Neuronal stem cell (in vitro differentiated cells): ENCODE results near the gene TTC13.

Experiments
- DNase-seq: peaks from one replicate; pipeline ENCODE4 v3.0.0-alpha.2; 2013; ENCODE audit warnings: low spot score
- H2AFZ ChIP-seq: one replicate; pipeline ENCODE4 v1.6.1; 2013; ENCODE audit warnings: mild to moderate bottlenecking, low read length, inconsistent platforms
- H2AK5ac ChIP-seq: 2 replicates; pipeline ENCODE4 v1.6.1; 2013; ENCODE audit warnings: low read depth, mild to moderate bottlenecking, inconsistent platforms, low read length, moderate library complexity, mixed read lengths
- H2BK120ac ChIP-seq: 2 replicates; pipeline ENCODE4 v1.6.1; 2013; ENCODE audit warnings: low read depth, mild to moderate bottlenecking, inconsistent platforms, low read length, moderate library complexity, mixed read lengths
- H2BK12ac ChIP-seq: one replicate; pipeline ENCODE4 v1.6.1; 2013; ENCODE audit warnings: low read length, inconsistent platforms
- H2BK15ac ChIP-seq: 2 replicates; pipeline ENCODE4 v1.6.1; 2013; ENCODE audit warnings: mild to moderate bottlenecking, low read length, inconsistent platforms, mixed read lengths
- H2BK5ac ChIP-seq: one replicate; pipeline ENCODE4 v1.6.1; 2013; ENCODE audit warnings: inconsistent platforms, mild to moderate bottlenecking, low read length, moderate library complexity
- H3K14ac ChIP-seq: one replicate; pipeline ENCODE4 v1.6.1; 2013; ENCODE audit warnings: low read length, inconsistent platforms
- H3K18ac ChIP-seq: 2 replicates; pipeline ENCODE4 v1.6.1; 2013; ENCODE audit warnings: low read length, inconsistent platforms
- H3K23ac ChIP-seq: 2 replicates; pipeline ENCODE4 v1.6.1; 2013; ENCODE audit warnings: low read depth, mild to moderate bottlenecking, mixed read lengths, low read length, inconsistent platforms; ENCODE audit not compliant: poor library complexity
- H3K27ac ChIP-seq: replicated peaks from 3 replicates; pipeline ENCODE4 v1.5.1; 2013; ENCODE audit warnings: low read length, inconsistent platforms
- H3K27me3 ChIP-seq, 3 experiments: 2 replicates each; pipeline ENCODE4 v1.6.1; 2013; ENCODE audit warnings: low read length in 3 of 3, mild to moderate bottlenecking in 2 of 3, inconsistent platforms in 1 of 3, low read depth in 1 of 3, mixed read lengths in 1 of 3, moderate library complexity in 1 of 3; ENCODE audit not compliant: control insufficient read depth in 3 of 3, insufficient read depth in 3 of 3
- H3K36me3 ChIP-seq, 2 donors: replicated peaks in 1 of 2; 2 replicates each; pipeline ENCODE4 v1.6.1; 2013; ENCODE audit warnings: low read length in 2 of 2; ENCODE audit not compliant: control insufficient read depth in 2 of 2, insufficient read depth in 2 of 2
- H3K4ac ChIP-seq: 2 replicates; pipeline ENCODE4 v1.6.1; 2013; ENCODE audit warnings: inconsistent platforms, mild to moderate bottlenecking, low read length, moderate library complexity
- H3K4me1 ChIP-seq, 2 donors: 1 replicate in 1 of 2; 2 replicates in 1 of 2; pipeline ENCODE4 v1.6.1; 2013; ENCODE audit warnings: low read length in 2 of 2, low read depth in 1 of 2; ENCODE audit not compliant: control insufficient read depth in 2 of 2, insufficient read depth in 1 of 2
- H3K4me2 ChIP-seq: one replicate; pipeline ENCODE4 v1.6.1; 2013; ENCODE audit warnings: mild to moderate bottlenecking, low read length, inconsistent platforms; ENCODE audit not compliant: insufficient read depth, poor library complexity, severe bottlenecking
- H3K4me3 ChIP-seq, 2 donors: 2 replicates each; pipeline ENCODE4 v1.5.1; 2013; ENCODE audit warnings: low read length in 2 of 2, mild to moderate bottlenecking in 2 of 2, inconsistent platforms in 1 of 2, moderate library complexity in 1 of 2
- H3K79me1 ChIP-seq: one replicate; pipeline ENCODE4 v1.6.1; 2013; ENCODE audit warnings: low read depth, mild to moderate bottlenecking, inconsistent platforms, low read length, moderate library complexity
- H3K9ac ChIP-seq: one replicate; pipeline ENCODE4 v1.6.1; 2013; ENCODE audit warnings: mild to moderate bottlenecking, low read depth, low read length, inconsistent platforms; ENCODE audit not compliant: poor library complexity
- H3K9me3 ChIP-seq, 2 donors: replicated peaks in 1 of 2; 2 replicates each; pipeline versions ENCODE3 to v1.6.1; 2013; ENCODE audit warnings: low read length in 2 of 2, mild to moderate bottlenecking in 2 of 2, inconsistent platforms in 1 of 2, low read depth in 1 of 2, mixed read lengths in 1 of 2, moderate library complexity in 1 of 2; ENCODE audit not compliant: control insufficient read depth in 2 of 2, insufficient read depth in 1 of 2
- H4K8ac ChIP-seq: one replicate; pipeline ENCODE4 v1.6.1; 2013; ENCODE audit warnings: low read depth, mild to moderate bottlenecking, inconsistent platforms, low read length, moderate library complexity
- H4K91ac ChIP-seq: one replicate; pipeline ENCODE4 v1.6.1; 2013; ENCODE audit warnings: low read length, low read depth, mild to moderate bottlenecking, inconsistent platforms; ENCODE audit not compliant: poor library complexity
- WGBS, 2 donors: extraction: QIAGEN DNeasy Blood & Tissue Kit; methylation state at CpG; one replicate each; pipeline ENCODE4 v1.1.7; 2013; ENCODE audit warnings: missing lambda C conversion rate in 2 of 2, mixed read lengths in 1 of 2; ENCODE audit not compliant: insufficient read length in 2 of 2, insufficient replicate concordance in 1 of 2; ENCODE audit errors: extremely low coverage in 2 of 2; 5-methylcytosine and 5-hydroxymethylcytosine counted together

The TTC13 gene

DNA sequence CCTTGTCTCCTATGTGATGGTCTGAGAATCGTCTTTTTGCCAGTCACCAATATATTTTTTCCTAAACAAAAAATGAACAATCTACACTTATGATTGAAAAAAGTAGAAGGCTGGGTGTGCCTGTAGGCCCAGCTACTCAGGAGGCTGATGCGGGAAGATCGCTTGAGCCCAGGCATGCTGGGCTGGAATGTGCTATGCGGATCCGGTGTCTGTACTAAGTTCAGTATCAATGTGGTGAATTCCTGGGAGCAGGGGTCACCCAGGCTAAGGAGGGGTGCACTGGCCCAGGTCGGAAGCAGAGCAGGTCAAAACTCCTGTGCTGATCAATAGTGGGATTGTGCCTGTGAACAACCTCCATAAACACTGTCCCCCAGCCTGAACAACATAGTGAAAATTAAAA, 84.6 kb downstream of the TTC13 start:
- Histone ChIP-seq H3K4me2 (no peak overlapping the region), H4K8ac (no peak overlapping the region), H3K18ac (peak overlapping the region; percentile 65), H2BK15ac (no peak overlapping the region), H4K91ac (no peak overlapping the region), H3K4me3 (no peak overlapping the region), H2BK5ac (no peak overlapping the region), H2AK5ac (no peak overlapping the region), H2BK120ac (no peak overlapping the region), H3K27ac (no peak overlapping the region), H3K79me1 (no peaks in the 10 kb centered on the region), H3K4ac (no peak overlapping the region), H2AFZ (no peak overlapping the region), H3K14ac (no peak overlapping the region), H3K4me1 (peaks cover 7 to 8% of the 10 kb centered on the region in 2 donors), H3K27me3 (no peaks in the 10 kb centered on the region), H2BK12ac (no peak overlapping the region), H3K9ac (no peak overlapping the region), H3K9me3 (no peaks in the 10 kb centered on the region), H3K36me3 (no peaks in the 10 kb centered on the region), H3K23ac (no peak overlapping the region)
- WGBS, 2 donors = no CpG with 5 or more reads among the region's 6 CpGs
- DNase-seq = no peak

DNA sequence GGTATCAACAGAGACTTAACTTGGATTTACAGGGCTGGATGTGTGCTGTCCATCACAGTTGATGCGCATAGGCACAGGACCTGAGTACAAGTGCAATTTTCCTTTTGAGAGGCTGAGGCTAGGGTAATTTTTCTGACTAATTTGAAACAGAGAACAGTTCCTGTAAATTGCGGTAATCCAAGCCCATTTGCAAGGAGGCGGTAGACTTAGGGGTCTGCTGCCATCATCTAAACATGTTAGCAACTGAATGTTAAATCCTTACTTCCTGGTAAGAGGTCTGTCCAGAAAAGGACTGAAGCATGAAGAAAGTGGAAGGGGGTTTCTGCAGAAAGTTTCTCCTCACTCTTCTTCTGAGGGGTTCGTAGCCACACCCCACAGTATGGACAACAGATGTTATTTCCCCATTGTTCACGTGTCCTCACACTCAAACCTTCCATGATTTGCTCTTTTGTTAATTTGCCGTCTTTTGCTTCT, 86.6 kb downstream of the TTC13 start:
- no CpG with 5 or more reads among the region's 6 CpGs for WGBS, 2 donors
- no peak overlapping the region for H2AK5ac ChIP-seq
- no peak overlapping the region for H2BK5ac ChIP-seq
- H3K4me3 ChIP-seq = no peak overlapping the region
- peak overlapping the region; percentile 58 for H2AFZ ChIP-seq
- no peak overlapping the region for H4K8ac ChIP-seq
- no peak overlapping the region for H2BK120ac ChIP-seq
- no peak overlapping the region for H3K4me2 ChIP-seq
- no peaks in the 10 kb centered on the region for H3K79me1 ChIP-seq
- H3K9ac ChIP-seq = no peak overlapping the region
- H2BK12ac ChIP-seq = no peak overlapping the region
- H3K36me3 ChIP-seq = no peaks in the 10 kb centered on the region
- H3K27me3 ChIP-seq = no peaks in the 10 kb centered on the region
- H3K4me1 ChIP-seq = peaks cover 7 to 9% of the 10 kb centered on the region in 2 donors
- no peak overlapping the region for H3K27ac ChIP-seq
- no peak for DNase-seq
- H3K23ac ChIP-seq = no peak overlapping the region
- H3K14ac ChIP-seq = no peak overlapping the region
- no peaks in the 10 kb centered on the region for H3K9me3 ChIP-seq
- no peak overlapping the region for H3K18ac ChIP-seq
- H2BK15ac ChIP-seq = no peak overlapping the region
- H4K91ac ChIP-seq = no peak overlapping the region
- H3K4ac ChIP-seq = no peak overlapping the region

DNA sequence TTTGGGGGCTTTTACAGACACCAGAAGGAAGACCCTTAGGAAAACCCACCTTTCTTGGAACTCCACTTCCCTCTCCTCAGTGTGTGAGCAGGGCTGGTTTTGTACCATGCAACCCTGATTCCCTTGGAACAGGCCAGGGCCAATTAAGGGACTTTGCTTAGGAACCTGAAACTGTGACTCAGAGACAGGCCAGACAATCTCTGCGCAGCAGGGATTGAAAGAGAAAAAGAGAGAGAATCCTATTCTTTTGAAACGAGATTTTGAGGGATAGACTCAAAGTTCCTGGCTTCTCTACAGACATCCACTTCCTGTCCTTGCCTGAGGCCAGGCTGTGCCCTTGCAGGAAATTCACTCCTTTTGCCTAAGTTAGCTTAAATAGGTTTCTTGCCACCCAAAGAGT, 87.2 kb downstream of the TTC13 start:
- no peak overlapping the region for H2BK120ac ChIP-seq
- peak; percentile 43 for DNase-seq
- H3K18ac ChIP-seq = no peak overlapping the region
- no CpG with 5 or more reads among the region's 2 CpGs for WGBS, 2 donors
- H3K23ac ChIP-seq = no peak overlapping the region
- no peaks in the 10 kb centered on the region for H3K9me3 ChIP-seq
- H2BK5ac ChIP-seq = no peak overlapping the region
- peak overlapping the region; percentile 58 for H2AFZ ChIP-seq
- H3K4me3 ChIP-seq = no peak overlapping the region
- no peak overlapping the region for H2AK5ac ChIP-seq
- no peak overlapping the region for H3K27ac ChIP-seq
- H3K27me3 ChIP-seq = no peaks in the 10 kb centered on the region
- no peak overlapping the region for H2BK12ac ChIP-seq
- H3K9ac ChIP-seq = no peak overlapping the region
- H3K14ac ChIP-seq = no peak overlapping the region
- no peak overlapping the region for H3K4ac ChIP-seq
- H3K36me3 ChIP-seq = no peaks in the 10 kb centered on the region
- no peak overlapping the region for H4K8ac ChIP-seq
- H4K91ac ChIP-seq = no peak overlapping the region
- H3K4me1 ChIP-seq = peaks cover 7 to 9% of the 10 kb centered on the region in 2 donors
- no peak overlapping the region for H3K4me2 ChIP-seq
- H2BK15ac ChIP-seq = no peak overlapping the region
- H3K79me1 ChIP-seq = no peaks in the 10 kb centered on the region

DNA sequence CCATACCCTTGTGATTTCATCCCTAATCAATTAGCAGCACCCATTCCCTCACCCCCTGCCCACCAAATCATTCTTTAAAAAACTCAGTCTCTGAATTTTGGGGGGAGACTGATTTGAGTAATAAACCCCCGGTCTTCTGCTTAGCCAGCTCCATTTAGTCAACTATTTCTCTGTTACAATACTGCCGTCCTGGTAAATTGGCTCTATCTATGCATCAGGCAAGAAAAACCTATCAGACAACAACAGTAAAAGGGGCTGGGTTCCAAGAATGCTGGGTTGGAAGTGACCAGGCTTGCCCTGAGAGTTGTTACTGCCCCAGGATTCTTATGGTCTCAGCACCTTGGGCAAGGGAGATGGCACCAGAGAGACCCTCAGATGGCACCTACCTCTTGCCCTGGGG, 94.0 kb downstream of the TTC13 start:
- Histone ChIP-seq H3K4me1 (peaks cover 0 to 5% of the 10 kb centered on the region in 2 donors), H2AFZ (no peak overlapping the region), H2BK15ac (no peak overlapping the region), H2BK5ac (no peak overlapping the region), H2BK12ac (no peak overlapping the region), H3K27me3 (no peaks in the 10 kb centered on the region), H3K18ac (no peak overlapping the region), H3K27ac (no peak overlapping the region), H2BK120ac (no peak overlapping the region), H3K9ac (no peak overlapping the region), H3K4me3 (no peak overlapping the region), H3K4me2 (no peak overlapping the region), H4K8ac (no peak overlapping the region), H3K36me3 (no peaks in the 10 kb centered on the region), H3K23ac (no peak overlapping the region), H2AK5ac (no peak overlapping the region), H3K14ac (no peak overlapping the region), H3K79me1 (no peaks in the 10 kb centered on the region), H3K4ac (no peak overlapping the region), H4K91ac (no peak overlapping the region), H3K9me3 (peaks cover 3 to 12% of the 10 kb centered on the region in 2 donors)
- WGBS, 2 donors = no CpG with 5 or more reads among the region's 2 CpGs
- no peak for DNase-seq
